ENCODE measurements around the gene SUMO4.

- TF ChIP-seq, protein P1, sequence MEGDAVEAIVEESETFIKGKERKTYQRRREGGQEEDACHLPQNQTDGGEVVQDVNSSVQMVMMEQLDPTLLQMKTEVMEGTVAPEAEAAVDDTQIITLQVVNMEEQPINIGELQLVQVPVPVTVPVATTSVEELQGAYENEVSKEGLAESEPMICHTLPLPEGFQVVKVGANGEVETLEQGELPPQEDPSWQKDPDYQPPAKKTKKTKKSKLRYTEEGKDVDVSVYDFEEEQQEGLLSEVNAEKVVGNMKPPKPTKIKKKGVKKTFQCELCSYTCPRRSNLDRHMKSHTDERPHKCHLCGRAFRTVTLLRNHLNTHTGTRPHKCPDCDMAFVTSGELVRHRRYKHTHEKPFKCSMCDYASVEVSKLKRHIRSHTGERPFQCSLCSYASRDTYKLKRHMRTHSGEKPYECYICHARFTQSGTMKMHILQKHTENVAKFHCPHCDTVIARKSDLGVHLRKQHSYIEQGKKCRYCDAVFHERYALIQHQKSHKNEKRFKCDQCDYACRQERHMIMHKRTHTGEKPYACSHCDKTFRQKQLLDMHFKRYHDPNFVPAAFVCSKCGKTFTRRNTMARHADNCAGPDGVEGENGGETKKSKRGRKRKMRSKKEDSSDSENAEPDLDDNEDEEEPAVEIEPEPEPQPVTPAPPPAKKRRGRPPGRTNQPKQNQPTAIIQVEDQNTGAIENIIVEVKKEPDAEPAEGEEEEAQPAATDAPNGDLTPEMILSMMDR (IDR thresholded peaks at IDR 0.05), result no peak
- TF ChIP-seq POLR2AphosphoS5 (IDR thresholded peaks at IDR 0.05) (no peak), POLR2A (IDR thresholded peaks at IDR 0.05) (no peak)
Measured at GRCh38 chr6:149423964-149424440, 23.9 kb downstream of the SUMO4 start.
